Fibroblast of villous mesenchyme (primary cell): Measurements from ENCODE around the gene RCBTB2. TPM values are rescaled to one million over a fixed set of nuclear protein-coding genes. Genes with fewer than 3 reads are reported as not detected.
A peak's percentile ranks its signal among the peaks of the same experiment; 100 is the strongest.

Source experiments
- DNase-seq: peaks from one replicate; pipeline ENCODE4 v3.0.0-alpha.2; 2010; ENCODE audit warnings: low read depth
- H3K4me3 ChIP-seq: 2 replicates; pipeline ENCODE4 v1.5.1; 2011; ENCODE audit warnings: low read depth, mild to moderate bottlenecking, low read length
- total RNA-seq: library from RNA; depleted of rRNA; stranded (reverse); fragments of >200 nt; gene quantifications from 2 replicates; pipeline ENCODE4 v1.2.3, GENCODE V29; 2012
- TF ChIP-seq, protein P1 (sequence below): IDR thresholded peaks from 2 replicates; pipeline ENCODE4 v1.5.1; 2012; ENCODE audit warnings: low read depth, mild to moderate bottlenecking, low read length; ENCODE audit not compliant: insufficient read depth

RCBTB2 gene
- total RNA-seq, 1 donor, result 11.2 TPM

DNA sequence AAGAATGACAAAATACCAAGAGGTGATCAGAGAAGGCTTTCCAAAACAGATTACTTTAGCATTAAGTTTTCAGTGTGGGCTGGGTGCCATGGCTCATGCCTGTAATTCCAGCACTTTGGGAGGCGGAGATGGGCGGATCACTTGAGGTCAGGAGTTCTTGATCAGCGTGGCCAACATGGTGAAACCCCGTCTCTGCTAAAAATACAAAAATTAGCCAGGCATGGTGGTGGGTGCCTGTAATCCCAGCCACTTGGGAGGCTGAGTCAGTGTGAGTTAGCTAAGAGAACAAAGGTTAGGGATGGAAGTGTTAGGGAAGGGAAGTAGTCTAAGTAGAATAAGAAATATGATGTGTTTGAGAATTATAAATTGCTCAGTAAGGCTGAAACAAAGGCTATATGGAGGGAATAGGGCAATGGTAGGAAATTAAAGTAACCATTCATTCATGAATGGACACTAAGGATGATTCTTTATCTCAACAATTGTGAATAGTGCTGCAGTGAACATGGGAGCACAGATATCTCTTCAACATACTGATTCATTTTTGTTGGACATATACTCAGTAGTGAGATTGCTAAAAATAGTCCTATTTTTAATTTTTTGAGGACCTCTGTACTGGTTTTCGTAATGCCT lies 3.9 kb upstream of the RCBTB2 start:
- DNase-seq, result no peak
- TF ChIP-seq, protein P1, sequence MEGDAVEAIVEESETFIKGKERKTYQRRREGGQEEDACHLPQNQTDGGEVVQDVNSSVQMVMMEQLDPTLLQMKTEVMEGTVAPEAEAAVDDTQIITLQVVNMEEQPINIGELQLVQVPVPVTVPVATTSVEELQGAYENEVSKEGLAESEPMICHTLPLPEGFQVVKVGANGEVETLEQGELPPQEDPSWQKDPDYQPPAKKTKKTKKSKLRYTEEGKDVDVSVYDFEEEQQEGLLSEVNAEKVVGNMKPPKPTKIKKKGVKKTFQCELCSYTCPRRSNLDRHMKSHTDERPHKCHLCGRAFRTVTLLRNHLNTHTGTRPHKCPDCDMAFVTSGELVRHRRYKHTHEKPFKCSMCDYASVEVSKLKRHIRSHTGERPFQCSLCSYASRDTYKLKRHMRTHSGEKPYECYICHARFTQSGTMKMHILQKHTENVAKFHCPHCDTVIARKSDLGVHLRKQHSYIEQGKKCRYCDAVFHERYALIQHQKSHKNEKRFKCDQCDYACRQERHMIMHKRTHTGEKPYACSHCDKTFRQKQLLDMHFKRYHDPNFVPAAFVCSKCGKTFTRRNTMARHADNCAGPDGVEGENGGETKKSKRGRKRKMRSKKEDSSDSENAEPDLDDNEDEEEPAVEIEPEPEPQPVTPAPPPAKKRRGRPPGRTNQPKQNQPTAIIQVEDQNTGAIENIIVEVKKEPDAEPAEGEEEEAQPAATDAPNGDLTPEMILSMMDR, result no peak
- H3K4me3 ChIP-seq, result no peak overlapping the region

DNA sequence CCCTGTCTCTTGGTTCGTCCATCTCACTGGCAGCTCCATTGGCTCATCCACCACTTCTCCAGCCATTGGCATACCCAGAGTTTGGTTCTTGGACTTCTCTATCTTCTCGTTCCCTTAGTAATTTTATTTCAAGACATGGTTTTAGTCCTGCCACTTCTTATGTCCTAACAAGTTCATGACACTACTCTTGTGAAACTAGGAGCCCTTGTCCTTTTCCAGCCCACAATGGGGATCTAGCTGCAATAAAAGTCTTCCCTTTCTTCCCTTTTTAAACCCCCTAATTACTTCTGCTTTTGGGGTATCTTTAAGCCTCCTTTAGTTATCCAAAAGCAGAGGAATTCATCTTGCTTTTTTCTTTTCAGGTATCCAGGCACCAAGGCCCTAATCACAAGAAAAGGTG lies 2.9 kb upstream of the RCBTB2 start:
- DNase-seq, result no peak
- TF ChIP-seq, protein P1, result no peak
- H3K4me3 ChIP-seq, result no peak overlapping the region

DNA sequence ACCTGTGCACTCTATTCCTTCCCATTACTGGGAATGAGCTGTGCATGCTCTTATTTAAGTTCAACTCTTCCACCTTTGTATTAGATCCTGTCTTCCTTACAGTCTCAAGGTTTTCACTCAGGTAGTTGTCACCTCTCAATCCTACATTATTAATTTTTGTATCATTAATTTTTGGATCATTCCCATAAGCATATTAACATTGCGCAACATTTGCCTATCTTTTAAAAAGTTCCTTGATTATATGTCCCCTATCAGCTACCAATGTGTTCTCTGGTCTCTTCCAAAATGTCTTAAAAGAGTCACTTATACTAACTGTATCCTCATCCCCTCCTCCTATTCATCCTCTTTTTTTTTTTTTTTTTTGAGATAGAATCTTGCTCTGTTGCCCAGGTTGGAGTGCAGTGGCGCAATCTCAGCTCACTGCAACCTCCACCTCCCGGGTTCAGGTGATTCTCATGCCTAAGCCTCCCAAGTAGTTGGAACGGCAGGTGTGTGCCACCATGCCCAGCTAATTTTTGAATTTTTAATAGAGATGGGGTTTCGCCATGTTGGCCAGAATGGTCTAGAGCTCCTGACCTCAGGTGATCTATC lies 2.1 kb upstream of the RCBTB2 start:
- DNase-seq, result no peak
- TF ChIP-seq, protein P1, result no peak
- H3K4me3 ChIP-seq, result no peak overlapping the region

- no peak overlapping the region for H3K4me3 ChIP-seq
- no peak for DNase-seq
- TF ChIP-seq, protein P1, result no peak
Observed at GRCh38 chr13:48533961-48534600, 1.2 kb upstream of the RCBTB2 start.

DNA sequence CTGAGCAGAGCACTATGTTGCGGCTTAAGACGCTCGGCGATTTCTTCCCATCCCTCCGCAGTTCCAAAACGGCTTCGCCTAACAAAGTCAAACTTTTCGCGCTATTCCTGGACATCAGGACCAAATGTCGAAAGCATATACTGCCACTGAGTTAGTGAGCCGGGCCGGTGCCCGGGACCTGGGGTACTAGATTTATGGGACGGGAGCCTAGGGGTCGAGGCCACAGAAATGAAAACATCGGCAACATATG lies 699 bp downstream of the RCBTB2 start:
- H3K4me3 ChIP-seq, result peak overlapping the region; percentile 85
- DNase-seq, result peak; percentile 69
- TF ChIP-seq, protein P1, result no peak

DNA sequence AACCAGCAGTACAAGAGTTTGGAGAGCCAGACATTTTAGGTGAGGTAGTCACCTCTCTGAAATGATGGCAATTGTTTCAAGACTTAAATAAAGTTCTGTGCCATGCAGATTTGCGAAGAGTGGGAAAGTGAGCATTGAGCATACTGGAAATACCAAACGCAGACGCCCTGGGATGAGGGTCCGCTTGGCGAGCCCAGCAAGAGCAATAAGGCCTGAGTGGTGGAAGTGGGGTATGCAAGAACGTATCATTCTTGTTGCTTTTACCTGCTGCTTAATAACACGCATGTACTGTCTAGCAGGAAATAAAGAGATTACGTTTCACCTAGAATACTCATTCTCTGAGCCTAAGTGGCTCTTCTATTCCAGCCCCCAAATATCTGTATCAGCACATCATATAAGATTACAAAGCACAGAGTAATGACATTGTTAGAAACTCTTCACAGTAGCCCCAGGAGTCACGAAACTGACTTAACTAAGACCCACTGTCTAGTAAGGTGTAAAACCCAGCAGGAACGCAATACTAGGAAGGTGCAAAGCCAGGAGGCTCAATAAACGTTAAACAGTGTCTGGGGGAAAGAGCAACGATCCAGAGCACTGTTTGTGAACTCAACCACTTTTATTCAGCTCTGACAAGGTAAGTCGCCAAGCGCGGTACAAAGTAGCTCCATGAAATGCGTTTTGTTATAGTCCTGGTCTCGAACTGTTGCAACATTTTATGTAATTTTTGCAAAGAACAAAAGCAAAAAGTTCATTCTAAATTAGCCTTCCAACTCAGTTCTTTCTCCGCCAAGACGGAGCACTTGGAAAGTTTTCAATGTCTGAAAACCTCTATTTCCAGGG lies 1.2 kb downstream of the RCBTB2 start:
- no peak for DNase-seq
- TF ChIP-seq, protein P1, result no peak

More for the DNA sequence above, 1.2 kb downstream of the RCBTB2 start:
- H3K4me3 ChIP-seq, result peak overlapping the region; percentile 85
